ENCODE results near the gene TFB2M. TPM values are rescaled to one million over a fixed set of nuclear protein-coding genes. Genes with fewer than 3 reads are reported as not detected.

The TFB2M gene
- total and polyA plus RNA-seq, 2 of the 13 experiments (the other 11 are each of a cell fraction or from before 2014, with no cell fraction given) = 15.7 to 31.4 TPM

DNA sequence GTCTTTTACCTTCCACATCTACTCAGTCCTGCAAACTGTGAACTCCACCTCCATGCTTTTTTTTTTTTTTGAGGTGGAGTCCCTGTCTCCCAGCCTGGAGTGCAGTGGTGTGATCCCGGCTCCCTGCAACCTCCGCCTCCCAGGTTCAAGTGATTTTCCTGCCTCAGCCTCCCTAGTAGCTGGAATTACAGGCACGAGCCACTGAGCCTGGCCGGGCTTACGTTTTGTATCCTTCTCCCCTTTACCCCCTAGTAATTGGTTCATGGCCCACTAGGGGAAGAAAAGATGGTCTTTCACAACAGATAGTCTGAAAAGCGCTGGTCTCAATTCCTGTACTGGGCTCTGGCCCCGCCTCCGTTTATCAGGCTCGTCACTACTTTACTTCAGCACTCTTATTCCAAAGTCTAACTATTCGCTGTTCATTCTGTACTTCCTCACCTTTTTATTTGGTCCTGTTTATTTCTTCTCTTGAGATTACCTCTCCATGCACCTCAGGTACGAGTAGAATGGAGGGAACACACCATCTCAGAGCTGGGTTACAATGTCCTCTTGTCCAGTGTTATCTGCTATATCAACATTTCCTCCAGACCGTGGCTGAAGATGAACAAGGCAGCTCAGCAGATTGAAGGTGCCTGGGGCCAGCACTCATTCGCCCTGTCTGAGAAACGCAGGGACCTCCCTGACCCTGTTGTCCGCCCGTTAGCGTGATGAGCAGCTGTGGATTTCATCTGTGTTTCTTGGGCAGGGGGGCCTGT is 16.4 kb upstream of the TFB2M start (continued):
- TF ChIP-seq, protein P1, sequence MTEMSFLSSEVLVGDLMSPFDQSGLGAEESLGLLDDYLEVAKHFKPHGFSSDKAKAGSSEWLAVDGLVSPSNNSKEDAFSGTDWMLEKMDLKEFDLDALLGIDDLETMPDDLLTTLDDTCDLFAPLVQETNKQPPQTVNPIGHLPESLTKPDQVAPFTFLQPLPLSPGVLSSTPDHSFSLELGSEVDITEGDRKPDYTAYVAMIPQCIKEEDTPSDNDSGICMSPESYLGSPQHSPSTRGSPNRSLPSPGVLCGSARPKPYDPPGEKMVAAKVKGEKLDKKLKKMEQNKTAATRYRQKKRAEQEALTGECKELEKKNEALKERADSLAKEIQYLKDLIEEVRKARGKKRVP (CRISPR knock-in tag; IDR thresholded peaks at IDR 0.05) = no peak
- TF ChIP-seq ZNF558 (CRISPR knock-in tag; IDR thresholded peaks at IDR 0.05; ENCODE audit: borderline replicate concordance) (no peak), ZSCAN5A (CRISPR knock-in tag; IDR thresholded peaks at IDR 0.05; ENCODE audit: borderline replicate concordance) (peak; percentile 19; the same call in 1 of the 2 replicates), ZNF788 (CRISPR knock-in tag; IDR thresholded peaks at IDR 0.05; ENCODE audit: borderline replicate concordance) (peak; percentile 42; the same call in 1 of the 2 replicates), NCOA5 (CRISPR knock-in tag; IDR thresholded peaks at IDR 0.05) (no peak), ZNF737 (CRISPR knock-in tag; IDR thresholded peaks at IDR 0.05; ENCODE audit: borderline replicate concordance) (no peak), ZNF709 (CRISPR knock-in tag; IDR thresholded peaks at IDR 0.05) (no peak), ZBED4 (CRISPR knock-in tag; IDR thresholded peaks at IDR 0.05; ENCODE audit: borderline replicate concordance) (no peak), ARID4A (CRISPR knock-in tag; IDR thresholded peaks at IDR 0.05; ENCODE audit: borderline replicate concordance) (peak; percentile 24), HDAC2 (CRISPR knock-in tag; IDR thresholded peaks at IDR 0.05) (peak; percentile 30; the same call in 1 of the 2 replicates)
- TF ChIP-seq, protein P2, sequence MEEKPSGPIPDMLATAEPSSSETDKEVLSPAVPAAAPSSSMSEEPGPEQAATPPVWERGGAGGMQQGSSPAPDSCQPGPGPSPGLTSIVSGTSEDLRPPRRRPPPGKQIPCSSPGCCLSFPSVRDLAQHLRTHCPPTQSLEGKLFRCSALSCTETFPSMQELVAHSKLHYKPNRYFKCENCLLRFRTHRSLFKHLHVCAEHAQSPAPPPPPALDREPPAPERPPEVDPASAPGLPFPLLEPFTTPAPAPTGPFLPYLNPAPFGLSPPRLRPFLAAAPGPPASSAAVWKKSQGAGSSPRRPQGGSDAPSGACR (CRISPR knock-in tag; IDR thresholded peaks at IDR 0.05) = peak; percentile 25; the same call in 1 of the 2 replicates
